Measurements from ENCODE around the gene MTX2. TPM values are rescaled to one million over a fixed set of nuclear protein-coding genes. Genes with fewer than 3 reads are reported as not detected.

MTX2 gene
- total RNA-seq, 3 donors from 2014 or later, result 19.7 to 27.2 (median 23.6) TPM

- intact Hi-C loops (cut with DNase I; ENCODE audit: low total_unique reads), result no loop called here
- TF ChIP-seq CTCF (IDR thresholded peaks at IDR 0.05) (no peak), POLR2A (IDR thresholded peaks at IDR 0.05) (no peak), POLR2AphosphoS5 (IDR thresholded peaks at IDR 0.05) (no peak)
- H3K27me3 ChIP-seq, result no peaks in the 10 kb centered on the region
- no peak overlapping the region for H3K4me3 ChIP-seq
- no peak for DNase-seq (ENCODE audit: low spot score in 2 of 2)
- H3K4me1 ChIP-seq, result no peaks in the 10 kb centered on the region
- H3K27ac ChIP-seq, result no peak overlapping the region
- H3K9me3 ChIP-seq, result no peaks in the 10 kb centered on the region
- no peaks in the 10 kb centered on the region for H3K36me3 ChIP-seq
These were observed 61.4 kb downstream of the MTX2 start for GRCh38 chr2:176330612-176331011.

GRCh38 chr2:176331646-176332045, 62.4 kb downstream of the MTX2 start:
- Histone ChIP-seq H3K27me3 (no peaks in the 10 kb centered on the region), H3K36me3 (no peaks in the 10 kb centered on the region), H3K4me3 (no peak overlapping the region), H3K27ac (no peak overlapping the region), H3K9me3 (no peaks in the 10 kb centered on the region), H3K4me1 (no peaks in the 10 kb centered on the region)
- TF ChIP-seq POLR2AphosphoS5 (IDR thresholded peaks at IDR 0.05) (no peak), CTCF (IDR thresholded peaks at IDR 0.05) (no peak), POLR2A (IDR thresholded peaks at IDR 0.05) (no peak)
- no peak for DNase-seq (ENCODE audit: low spot score in 2 of 2)
- intact Hi-C loops (cut with DNase I; ENCODE audit: low total_unique reads), result no loop called here

- Histone ChIP-seq H3K9me3 (no peaks in the 10 kb centered on the region), H3K36me3 (no peaks in the 10 kb centered on the region), H3K4me3 (no peak overlapping the region), H3K27me3 (no peaks in the 10 kb centered on the region), H3K27ac (no peak overlapping the region), H3K4me1 (no peaks in the 10 kb centered on the region)
- TF ChIP-seq CTCF (IDR thresholded peaks at IDR 0.05) (no peak), POLR2A (IDR thresholded peaks at IDR 0.05) (no peak), POLR2AphosphoS5 (IDR thresholded peaks at IDR 0.05) (no peak)
- intact Hi-C loops (cut with DNase I; ENCODE audit: low total_unique reads), result no loop called here
- no peak for DNase-seq (ENCODE audit: low spot score in 2 of 2)
These were observed 65.5 kb downstream of the MTX2 start for GRCh38 chr2:176334729-176335128.

GRCh38 chr2:176338395-176338794, 69.2 kb downstream of the MTX2 start:
- no peak for TF ChIP-seq POLR2AphosphoS5 (IDR thresholded peaks at IDR 0.05)
- no peak for TF ChIP-seq CTCF (IDR thresholded peaks at IDR 0.05)
- TF ChIP-seq POLR2A (IDR thresholded peaks at IDR 0.05), result no peak
- H3K27me3 ChIP-seq, result no peaks in the 10 kb centered on the region
- H3K4me1 ChIP-seq, result no peaks in the 10 kb centered on the region
- H3K36me3 ChIP-seq, result no peaks in the 10 kb centered on the region
- H3K9me3 ChIP-seq, result no peaks in the 10 kb centered on the region
- H3K4me3 ChIP-seq, result no peak overlapping the region
- DNase-seq (ENCODE audit: low spot score in 2 of 2), result no peak
- no peak overlapping the region for H3K27ac ChIP-seq
- intact Hi-C loops (cut with DNase I; ENCODE audit: low total_unique reads), result no loop called here

- intact Hi-C loops (cut with DNase I; ENCODE audit: low total_unique reads), result no loop called here
- Histone ChIP-seq H3K27me3 (no peaks in the 10 kb centered on the region), H3K4me1 (no peaks in the 10 kb centered on the region), H3K9me3 (no peaks in the 10 kb centered on the region), H3K4me3 (no peak overlapping the region), H3K36me3 (peaks cover 3% of the 10 kb centered on the region), H3K27ac (no peak overlapping the region)
- no peak for TF ChIP-seq POLR2AphosphoS5 (IDR thresholded peaks at IDR 0.05)
- TF ChIP-seq CTCF (IDR thresholded peaks at IDR 0.05), result no peak
- no peak for TF ChIP-seq POLR2A (IDR thresholded peaks at IDR 0.05)
- DNase-seq (ENCODE audit: low spot score in 2 of 2), result no peak
These were observed 70.0 kb downstream of the MTX2 start for GRCh38 chr2:176339208-176339607.
